GM21390 (cell line): Measurements from ENCODE around the gene CDHR2.
"Not testable (repeated sequence)": the region's sequence is repeated elsewhere in the genome, so short reads cannot be mapped to it uniquely, and the experiment has no call there.

ENCODE experiments used
- ATAC-seq: cut with Tn5 transposase; IDR thresholded peaks from one replicate; pipeline ENCODE4 v1.9.1; 2021; ENCODE audit not compliant: unreplicated experiment

CDHR2 gene

DNA sequence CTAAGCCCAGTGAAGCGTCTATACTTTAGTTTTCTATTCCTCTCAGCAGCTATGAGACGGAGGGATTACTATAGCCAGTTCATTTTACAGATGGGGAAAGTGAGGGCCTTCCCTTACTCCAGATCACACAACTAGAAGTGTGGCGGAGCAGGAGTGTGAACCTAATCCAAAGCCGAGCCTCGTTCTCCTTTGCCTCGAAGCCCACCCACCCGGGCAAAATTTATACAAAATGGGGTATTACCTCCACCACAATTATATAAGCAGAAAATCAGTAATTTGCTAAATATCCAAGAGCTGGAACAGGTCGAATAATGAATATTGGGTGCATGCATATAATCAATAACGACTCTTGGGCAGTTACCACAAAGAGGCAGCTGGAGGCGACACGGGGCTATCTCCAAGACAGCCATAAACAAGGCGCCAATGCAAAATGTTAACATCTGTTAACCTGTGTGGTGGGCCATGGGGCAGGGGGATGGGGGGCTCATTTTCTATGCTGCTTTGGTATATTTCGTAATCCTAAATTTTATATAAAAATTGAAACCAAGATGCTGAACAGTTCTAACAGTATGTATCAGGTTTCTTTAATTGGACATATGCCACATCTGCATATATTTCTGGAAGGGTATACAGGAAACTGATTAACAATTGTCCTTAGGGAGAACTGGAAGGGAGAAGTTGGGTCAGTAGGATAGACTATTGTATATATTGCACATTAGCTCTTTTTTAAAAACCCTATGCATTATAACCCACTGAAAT is 10.7 kb upstream of the CDHR2 start:
- ATAC-seq, result no peak

DNA sequence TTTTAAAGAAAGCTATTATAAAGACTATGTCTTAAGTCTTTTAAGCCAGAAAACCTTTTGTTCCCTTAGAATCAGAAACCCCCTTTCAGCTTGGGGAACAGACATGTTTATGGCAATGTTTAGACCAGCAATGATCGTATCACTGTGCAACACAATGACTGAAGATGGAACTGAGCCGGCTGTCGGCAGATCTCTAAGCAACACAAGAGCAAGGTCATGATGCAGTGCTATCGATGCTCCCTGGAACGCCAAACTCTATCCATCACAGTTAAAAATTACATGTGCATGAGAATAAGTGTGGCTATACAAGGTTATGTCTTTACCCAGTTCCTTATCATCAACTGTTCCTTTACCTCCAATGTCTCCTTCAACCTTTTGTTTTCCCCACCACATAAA is 10.2 kb upstream of the CDHR2 start:
- no peak for ATAC-seq

- ATAC-seq, result no peak
Observed at GRCh38 chr5:176540476-176540899, 8.7 kb upstream of the CDHR2 start.

- no peak for ATAC-seq
Observed at GRCh38 chr5:176540956-176541337, 8.2 kb upstream of the CDHR2 start.

- no peak for ATAC-seq
Observed at GRCh38 chr5:176541338-176542134, 7.6 kb upstream of the CDHR2 start.

DNA sequence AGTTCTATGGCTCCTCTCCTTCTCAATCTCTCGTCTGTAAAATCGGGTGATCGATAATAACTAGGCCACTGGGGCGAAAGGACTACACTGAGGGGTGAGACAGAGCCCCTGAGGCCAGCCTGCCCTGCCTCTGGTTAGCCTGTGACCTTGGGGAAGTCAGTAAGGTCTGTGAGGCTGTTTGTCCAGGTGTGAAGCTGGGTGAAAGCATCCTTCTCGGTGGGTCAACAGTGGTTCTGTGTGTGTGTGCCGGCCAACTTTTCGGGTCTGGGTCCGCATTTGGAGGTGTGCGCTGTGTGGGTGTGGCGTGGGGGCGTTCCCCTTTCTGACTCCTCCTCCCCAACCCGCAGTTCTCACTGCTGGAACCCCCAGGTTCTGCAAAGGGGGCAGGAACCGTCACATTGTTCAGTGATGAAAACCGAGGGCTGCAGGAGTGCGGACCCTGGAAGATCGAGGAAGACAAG is 7.0 kb upstream of the CDHR2 start:
- ATAC-seq, result no peak

DNA sequence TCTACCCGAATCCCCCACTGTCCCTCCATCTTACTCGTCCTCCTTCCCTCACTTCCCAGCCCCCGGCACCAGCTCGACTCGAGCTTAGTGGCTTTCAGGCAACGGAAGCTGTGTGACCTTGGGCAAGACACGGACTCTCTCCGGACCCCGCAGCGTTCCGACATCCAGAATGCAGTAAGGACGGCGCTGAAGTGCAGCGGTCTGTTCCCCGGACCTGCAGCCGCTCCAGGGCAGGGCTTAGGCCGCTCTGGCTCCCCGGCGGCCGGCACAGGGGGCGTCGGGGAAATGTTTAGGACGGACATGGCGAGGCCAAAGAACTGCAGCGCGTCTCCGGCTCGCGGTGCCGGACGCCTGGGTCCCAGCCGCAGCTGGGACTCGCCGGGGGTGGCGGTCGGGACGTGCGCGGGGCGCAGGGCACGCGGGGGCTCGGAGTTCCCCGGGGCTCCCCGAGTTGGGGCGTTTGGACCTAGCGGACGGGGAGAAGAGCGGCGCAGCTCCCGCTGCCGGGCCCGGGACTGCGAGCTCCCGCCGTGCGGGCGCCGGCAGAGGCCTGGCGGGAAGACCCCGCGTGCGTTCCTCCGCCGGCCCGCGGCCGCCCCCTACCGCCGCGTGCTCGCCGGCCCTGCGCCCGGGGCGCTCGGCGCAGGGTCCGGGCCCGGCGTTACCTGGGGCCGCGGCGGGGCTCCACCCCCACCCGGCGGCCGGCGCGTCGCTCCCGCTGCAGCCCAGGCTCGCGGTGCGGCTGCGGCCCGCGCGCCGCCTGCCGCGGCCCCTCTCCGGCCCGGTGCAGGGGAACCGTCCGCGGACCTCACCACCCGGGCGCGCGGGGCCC is 6.3 kb upstream of the CDHR2 start:
- peak; percentile 55 for ATAC-seq

DNA sequence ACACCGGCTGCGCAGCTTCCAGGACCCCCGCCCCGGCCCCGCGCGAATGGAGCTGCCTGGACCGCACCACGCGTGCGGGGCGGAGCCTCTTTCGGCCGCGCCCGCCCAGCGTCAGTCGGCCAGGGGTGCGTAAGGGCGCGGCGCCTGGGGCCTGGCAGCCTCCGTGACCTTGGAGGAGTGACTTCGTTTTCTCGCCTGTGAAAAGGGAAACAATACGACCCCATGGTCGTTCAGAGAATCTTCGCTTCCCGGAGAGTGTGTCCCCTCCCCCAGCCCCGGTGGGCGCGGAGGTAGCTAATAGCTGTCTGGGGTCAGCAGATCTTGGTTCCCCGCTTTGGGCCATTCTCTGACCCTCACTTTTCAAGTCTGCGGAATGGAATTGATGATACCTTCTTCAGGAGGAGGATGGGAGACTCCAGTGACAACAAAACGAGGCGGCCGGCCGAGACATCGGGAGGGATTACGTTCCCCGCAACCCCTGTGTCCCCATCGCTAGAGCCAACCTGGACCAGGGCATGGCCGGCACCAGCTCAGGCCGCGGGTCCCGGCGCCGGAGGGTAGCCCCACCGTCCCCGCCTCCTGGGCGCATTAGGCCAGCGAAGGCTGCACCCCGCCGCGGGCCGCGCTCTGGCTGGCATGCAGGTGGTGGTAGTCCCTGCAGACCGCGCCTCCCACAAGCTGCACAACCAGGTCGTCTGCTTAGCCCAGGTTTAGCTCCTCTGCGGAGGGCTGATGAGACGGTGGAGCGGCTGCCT is 5.5 kb upstream of the CDHR2 start:
- peak; percentile 71 for ATAC-seq

DNA sequence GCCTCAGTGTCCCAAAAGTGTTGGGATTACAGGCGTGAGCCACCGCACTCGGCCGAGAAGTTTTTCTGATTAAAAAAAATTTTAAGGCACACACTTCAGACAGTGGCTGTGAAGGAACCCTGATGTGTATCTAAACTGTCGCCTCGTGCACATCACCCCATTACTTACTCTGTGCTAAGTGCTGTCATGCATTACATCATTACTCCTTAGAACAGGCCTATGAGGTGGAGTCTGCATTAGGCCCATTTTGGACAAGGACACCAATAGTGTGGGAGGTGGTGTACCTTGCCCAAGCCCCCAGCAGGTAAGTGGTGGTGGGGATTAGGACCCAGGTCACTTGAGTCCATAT is 3.8 kb upstream of the CDHR2 start:
- ATAC-seq, result no peak

DNA sequence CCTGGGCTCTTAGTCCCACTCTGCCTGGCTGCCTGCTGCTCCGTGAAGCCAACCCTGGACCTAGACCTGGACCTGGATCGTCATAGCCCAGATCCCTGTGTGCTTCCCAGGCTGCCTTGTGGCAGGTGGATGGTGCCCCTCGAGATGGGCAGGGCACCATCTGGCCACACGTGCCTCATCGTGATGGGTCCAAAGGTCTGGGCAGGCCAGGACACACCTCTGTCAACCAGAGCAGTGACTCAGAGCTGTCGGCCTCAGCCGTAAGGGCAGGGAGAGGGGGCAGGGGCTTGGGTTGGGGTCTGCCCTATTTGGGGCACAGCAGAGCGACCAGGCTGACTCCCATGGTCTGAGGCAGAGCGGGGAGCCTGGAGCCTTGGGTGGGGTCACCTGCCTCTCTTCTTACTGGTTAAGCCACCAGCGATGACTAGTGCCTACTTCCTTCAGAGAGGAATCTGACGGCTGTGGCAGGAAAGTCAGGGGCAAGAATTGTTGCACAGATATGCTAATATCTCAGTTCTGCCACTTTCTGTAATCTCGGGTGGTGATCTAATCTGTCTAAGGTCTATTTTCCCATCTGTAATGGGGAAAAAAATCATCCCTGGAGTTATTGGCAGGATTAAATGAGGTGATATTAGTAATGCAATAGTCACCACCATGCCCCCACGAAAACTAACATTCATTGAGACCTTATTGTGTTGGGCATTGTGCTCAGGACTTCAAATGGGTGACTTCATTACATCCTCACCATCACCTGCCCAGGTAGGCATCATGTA is 3.2 kb upstream of the CDHR2 start:
- no peak for ATAC-seq

DNA sequence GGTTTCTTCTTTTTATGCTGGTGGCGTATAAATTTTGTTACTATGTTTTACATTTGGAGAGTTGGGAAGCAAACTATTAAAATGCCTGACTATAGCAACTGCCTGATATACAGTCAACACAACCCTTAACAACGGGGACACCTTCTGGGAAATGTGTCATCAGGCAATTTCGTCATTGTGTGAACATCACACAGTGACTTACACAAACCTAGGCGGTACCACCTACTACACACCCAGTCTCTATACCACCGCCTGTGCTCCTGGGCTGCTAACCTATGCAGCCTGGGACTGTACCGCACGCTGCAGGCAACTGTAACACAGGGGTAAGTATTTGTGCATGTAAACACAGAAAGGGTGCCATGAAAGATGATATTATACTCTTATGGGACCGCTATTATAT is 1.3 kb upstream of the CDHR2 start:
- ATAC-seq, result no peak

DNA sequence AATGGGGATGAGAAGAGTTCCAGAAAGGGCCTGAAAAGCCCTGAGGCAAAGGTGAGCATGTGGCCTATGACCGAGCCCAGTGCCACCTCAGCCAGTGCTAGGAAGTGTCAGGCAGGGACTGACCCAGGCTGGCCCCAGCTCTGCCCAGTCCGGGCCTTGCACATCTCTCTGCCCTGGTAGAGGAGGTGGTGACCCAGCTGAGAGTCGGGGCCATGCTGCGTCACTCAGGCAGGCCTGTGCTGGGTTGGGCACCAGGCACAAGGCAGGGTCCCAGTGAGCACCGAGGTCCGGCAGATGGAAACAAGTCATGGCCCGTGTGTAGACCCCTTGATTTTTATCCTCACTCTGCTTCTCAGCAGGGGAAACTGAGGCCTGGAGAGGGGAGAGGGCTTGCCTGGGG is 729 bp downstream of the CDHR2 start:
- ATAC-seq, result no peak

DNA sequence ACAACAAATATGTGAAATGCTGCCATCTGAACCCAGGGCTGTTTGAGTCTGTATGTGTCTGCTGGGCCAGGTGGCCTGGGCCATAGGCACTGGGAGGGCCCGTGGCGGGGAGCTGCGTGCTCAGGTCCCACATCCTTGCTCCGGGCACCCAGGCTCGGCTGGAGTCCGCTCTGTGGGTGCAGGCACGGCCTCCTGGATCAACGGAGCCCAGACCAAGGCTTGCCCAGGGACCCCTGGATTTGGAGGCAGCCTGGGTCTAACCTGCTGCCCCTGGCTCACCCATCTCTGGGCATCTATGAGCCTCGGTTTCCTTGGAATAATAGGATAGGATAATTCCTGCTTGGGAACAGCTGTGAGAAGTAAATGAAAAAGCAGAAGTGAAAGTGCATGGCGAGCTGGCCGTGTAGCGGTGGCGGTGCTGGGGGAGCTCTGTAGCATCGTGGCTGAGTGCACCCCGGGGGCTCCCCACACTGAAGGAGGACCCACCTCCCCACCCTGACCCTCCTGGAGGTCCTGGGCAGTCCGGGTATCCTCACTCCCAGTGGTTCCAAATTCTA is 1.2 kb downstream of the CDHR2 start:
- no peak for ATAC-seq

GRCh38 chr5:176550937-176551336 is 1.8 kb downstream of the CDHR2 start:
- ATAC-seq, result not testable (repeated sequence)

GRCh38 chr5:176552332-176552869 is 3.3 kb downstream of the CDHR2 start:
- ATAC-seq, result no peak

DNA sequence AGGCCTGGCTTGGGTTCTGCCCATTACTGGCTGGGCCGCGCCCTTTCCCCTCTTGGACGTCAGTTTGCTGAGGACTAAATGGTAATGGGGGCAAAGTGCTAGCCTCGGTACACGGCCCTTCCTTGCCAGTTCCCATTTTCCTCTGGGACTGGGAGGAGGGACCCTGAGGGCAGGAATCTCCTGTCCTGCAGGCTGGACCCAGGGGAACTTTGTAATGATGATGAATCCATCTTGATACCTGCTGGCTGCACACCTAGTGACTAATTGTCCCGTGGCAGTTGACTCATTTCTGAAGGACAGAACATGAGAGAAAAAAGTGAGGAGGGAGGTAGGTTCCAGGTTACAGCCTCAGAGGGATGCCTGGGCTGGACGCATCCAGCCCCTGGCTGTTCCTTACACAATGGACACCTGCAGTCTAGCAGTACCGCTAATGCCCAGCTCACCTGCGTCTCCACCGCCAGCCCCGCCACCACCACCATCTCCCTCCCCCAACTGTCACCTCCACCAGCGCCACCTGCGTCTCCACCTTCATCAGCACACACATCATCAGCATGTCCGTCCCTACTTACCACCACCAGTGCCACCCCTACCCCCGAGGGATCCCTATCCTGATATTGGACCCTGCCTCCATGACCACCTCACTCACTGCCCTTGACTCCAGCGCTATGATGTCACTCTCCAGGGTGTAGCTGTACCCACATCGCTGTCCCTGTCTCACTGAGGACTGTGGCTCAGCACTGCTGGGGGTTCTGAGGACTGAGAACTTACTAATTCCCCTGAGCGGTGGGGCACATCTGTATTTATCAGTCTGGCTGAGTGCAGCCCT is 4.3 kb downstream of the CDHR2 start:
- ATAC-seq, result no peak

- ATAC-seq, result no peak
Observed at GRCh38 chr5:176557846-176558245, 8.7 kb downstream of the CDHR2 start.

DNA sequence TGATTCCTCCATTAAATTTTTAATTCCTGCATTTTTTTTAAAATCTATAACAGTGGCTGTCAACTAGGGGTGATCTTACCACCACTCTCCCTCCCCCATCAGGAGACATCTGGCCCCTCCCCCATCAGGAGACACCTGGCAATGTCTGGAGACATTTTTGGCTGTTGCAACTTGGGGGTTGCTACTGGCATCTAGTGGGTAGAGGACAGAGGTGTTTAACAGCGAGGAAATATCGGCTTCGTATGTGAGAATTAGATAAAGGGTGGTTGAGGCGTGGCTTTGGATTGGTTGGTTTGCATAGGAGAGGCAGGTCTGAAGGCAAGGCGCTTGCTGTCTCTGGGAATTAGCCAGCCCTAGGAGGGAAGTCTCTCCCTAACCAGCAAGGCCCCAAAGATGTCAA is 10.5 kb downstream of the CDHR2 start:
- no peak for ATAC-seq

GRCh38 chr5:176560364-176560763 is 11.2 kb downstream of the CDHR2 start:
- ATAC-seq, result no peak
